Fibroblast of lung (primary cell): ENCODE data around the gene LHFPL2.

Source experiments
- EZH2 ChIP-seq: IDR thresholded peaks from 2 replicates; pipeline ENCODE4 v1.5.1; 2012; ENCODE audit warnings: low read length, control low read depth, mild to moderate bottlenecking; ENCODE audit errors: missing control alignments
- TF ChIP-seq, protein P1 (sequence below), 2 donors: IDR thresholded peaks in 1 of 2; conservative IDR thresholded peaks in 1 of 2; 1 replicate in 1 of 2; 2 replicates in 1 of 2; pipeline ENCODE4 v1.5.1; 2011 to 2012; ENCODE audit warnings: low read length in 2 of 2, control low read depth in 1 of 2, inconsistent platforms in 1 of 2, low read depth in 1 of 2, mild to moderate bottlenecking in 1 of 2

GRCh38 chr5:78505860-78506259 is 142.7 kb downstream of the LHFPL2 start:
- TF ChIP-seq, protein P1, sequence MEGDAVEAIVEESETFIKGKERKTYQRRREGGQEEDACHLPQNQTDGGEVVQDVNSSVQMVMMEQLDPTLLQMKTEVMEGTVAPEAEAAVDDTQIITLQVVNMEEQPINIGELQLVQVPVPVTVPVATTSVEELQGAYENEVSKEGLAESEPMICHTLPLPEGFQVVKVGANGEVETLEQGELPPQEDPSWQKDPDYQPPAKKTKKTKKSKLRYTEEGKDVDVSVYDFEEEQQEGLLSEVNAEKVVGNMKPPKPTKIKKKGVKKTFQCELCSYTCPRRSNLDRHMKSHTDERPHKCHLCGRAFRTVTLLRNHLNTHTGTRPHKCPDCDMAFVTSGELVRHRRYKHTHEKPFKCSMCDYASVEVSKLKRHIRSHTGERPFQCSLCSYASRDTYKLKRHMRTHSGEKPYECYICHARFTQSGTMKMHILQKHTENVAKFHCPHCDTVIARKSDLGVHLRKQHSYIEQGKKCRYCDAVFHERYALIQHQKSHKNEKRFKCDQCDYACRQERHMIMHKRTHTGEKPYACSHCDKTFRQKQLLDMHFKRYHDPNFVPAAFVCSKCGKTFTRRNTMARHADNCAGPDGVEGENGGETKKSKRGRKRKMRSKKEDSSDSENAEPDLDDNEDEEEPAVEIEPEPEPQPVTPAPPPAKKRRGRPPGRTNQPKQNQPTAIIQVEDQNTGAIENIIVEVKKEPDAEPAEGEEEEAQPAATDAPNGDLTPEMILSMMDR (conservative IDR thresholded peaks at IDR 0.05 in 1 of 2, IDR thresholded peaks at IDR 0.05 in 1 of 2; ENCODE audit: low read depth in 1 of 2, low read length in 2 of 2): no peak
- TF ChIP-seq EZH2: no peak
